ENCODE data around the gene TSC22D4. TPM values are rescaled to one million over a fixed set of nuclear protein-coding genes. Genes with fewer than 3 reads are reported as not detected.

Gene TSC22D4
- total and polyA plus RNA-seq, 9 of the 15 experiments (the other 6 are each of a cell fraction or from before 2014, with no cell fraction given): 0.37 to 107 (median 28.7) TPM

GRCh38 chr7:100472854-100473499 is 6.0 kb downstream of the TSC22D4 start (continued):
- TF ChIP-seq, protein P1, sequence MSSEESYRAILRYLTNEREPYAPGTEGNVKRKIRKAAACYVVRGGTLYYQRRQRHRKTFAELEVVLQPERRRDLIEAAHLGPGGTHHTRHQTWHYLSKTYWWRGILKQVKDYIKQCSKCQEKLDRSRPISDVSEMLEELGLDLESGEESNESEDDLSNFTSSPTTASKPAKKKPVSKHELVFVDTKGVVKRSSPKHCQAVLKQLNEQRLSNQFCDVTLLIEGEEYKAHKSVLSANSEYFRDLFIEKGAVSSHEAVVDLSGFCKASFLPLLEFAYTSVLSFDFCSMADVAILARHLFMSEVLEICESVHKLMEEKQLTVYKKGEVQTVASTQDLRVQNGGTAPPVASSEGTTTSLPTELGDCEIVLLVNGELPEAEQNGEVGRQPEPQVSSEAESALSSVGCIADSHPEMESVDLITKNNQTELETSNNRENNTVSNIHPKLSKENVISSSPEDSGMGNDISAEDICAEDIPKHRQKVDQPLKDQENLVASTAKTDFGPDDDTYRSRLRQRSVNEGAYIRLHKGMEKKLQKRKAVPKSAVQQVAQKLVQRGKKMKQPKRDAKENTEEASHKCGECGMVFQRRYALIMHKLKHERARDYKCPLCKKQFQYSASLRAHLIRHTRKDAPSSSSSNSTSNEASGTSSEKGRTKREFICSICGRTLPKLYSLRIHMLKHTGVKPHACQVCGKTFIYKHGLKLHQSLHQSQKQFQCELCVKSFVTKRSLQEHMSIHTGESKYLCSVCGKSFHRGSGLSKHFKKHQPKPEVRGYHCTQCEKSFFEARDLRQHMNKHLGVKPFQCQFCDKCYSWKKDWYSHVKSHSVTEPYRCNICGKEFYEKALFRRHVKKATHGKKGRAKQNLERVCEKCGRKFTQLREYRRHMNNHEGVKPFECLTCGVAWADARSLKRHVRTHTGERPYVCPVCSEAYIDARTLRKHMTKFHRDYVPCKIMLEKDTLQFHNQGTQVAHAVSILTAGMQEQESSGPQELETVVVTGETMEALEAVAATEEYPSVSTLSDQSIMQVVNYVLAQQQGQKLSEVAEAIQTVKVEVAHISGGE (CRISPR knock-in tag; IDR thresholded peaks at IDR 0.05): peak in 1 of 3 experiments; percentile 85; a peak in 2 of 6 replicates
- TF ChIP-seq SREBF1 (IDR thresholded peaks at IDR 0.05; ENCODE audit: borderline replicate concordance, low read depth, low read length) (no peak), RBM17 (IDR thresholded peaks at IDR 0.05; ENCODE audit: borderline replicate concordance, low read depth, low read length) (no peak), SETDB1 (IDR thresholded peaks at IDR 0.05; ENCODE audit: low read length) (no peak), ZNF384 (IDR thresholded peaks at IDR 0.05; ENCODE audit: low read depth, low read length) (no peak), FOXK2 (conservative IDR thresholded peaks at IDR 0.05 in 1 of 2, IDR thresholded peaks at IDR 0.05 in 1 of 2; ENCODE audit: low read depth in 2 of 2) (no peak), ADNP (tag; IDR thresholded peaks at IDR 0.05) (no peak), NR2F6 (CRISPR knock-in tag; IDR thresholded peaks at IDR 0.05) (no peak), ZNF212 (CRISPR knock-in tag; IDR thresholded peaks at IDR 0.05) (no peak), HNRNPL (IDR thresholded peaks at IDR 0.05; ENCODE audit: low read depth, low read length) (no peak), SP1 (CRISPR knock-in tag; IDR thresholded peaks at IDR 0.05) (no peak), ERF (CRISPR knock-in tag; IDR thresholded peaks at IDR 0.05) (no peak), ATF7 (IDR thresholded peaks at IDR 0.05) (0 out of 2 replicates have a peak, but pooled peaks have one; percentile 17), TAF15 (IDR thresholded peaks at IDR 0.05; ENCODE audit: low read depth, low read length) (no peak), ZNF696 (CRISPR knock-in tag; conservative IDR thresholded peaks at IDR 0.05) (no peak), MEIS2 (IDR thresholded peaks at IDR 0.05; ENCODE audit: partially characterized antibody) (no peak), FOXP1 (CRISPR knock-in tag; IDR thresholded peaks at IDR 0.05) (no peak), TCF7 (IDR thresholded peaks at IDR 0.05; ENCODE audit: borderline replicate concordance) (no peak), DIDO1 (tag; IDR thresholded peaks at IDR 0.05; ENCODE audit: low read depth) (no peak), RAD51 (IDR thresholded peaks at IDR 0.05; ENCODE audit: borderline replicate concordance, low read depth) (no peak)
- TF ChIP-seq, protein P2, sequence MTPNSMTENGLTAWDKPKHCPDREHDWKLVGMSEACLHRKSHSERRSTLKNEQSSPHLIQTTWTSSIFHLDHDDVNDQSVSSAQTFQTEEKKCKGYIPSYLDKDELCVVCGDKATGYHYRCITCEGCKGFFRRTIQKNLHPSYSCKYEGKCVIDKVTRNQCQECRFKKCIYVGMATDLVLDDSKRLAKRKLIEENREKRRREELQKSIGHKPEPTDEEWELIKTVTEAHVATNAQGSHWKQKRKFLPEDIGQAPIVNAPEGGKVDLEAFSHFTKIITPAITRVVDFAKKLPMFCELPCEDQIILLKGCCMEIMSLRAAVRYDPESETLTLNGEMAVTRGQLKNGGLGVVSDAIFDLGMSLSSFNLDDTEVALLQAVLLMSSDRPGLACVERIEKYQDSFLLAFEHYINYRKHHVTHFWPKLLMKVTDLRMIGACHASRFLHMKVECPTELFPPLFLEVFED (CRISPR knock-in tag; conservative IDR thresholded peaks at IDR 0.05): 0 out of 2 replicates have a peak, but pooled peaks have one; percentile 55
- TF ChIP-seq, protein P3, sequence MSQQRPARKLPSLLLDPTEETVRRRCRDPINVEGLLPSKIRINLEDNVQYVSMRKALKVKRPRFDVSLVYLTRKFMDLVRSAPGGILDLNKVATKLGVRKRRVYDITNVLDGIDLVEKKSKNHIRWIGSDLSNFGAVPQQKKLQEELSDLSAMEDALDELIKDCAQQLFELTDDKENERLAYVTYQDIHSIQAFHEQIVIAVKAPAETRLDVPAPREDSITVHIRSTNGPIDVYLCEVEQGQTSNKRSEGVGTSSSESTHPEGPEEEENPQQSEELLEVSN (IDR thresholded peaks at IDR 0.05; ENCODE audit: borderline replicate concordance in 1 of 2, extremely low read depth in 1 of 2, insufficient read depth in 1 of 2, insufficient read length in 1 of 2, low read depth in 1 of 2, low read length in 1 of 2, poor library complexity in 1 of 2, severe bottlenecking in 1 of 2): peak; percentile 19 to 58

Data from K562 (cell line).